Measurements from ENCODE around the gene CTIF.

Gene CTIF

DNA sequence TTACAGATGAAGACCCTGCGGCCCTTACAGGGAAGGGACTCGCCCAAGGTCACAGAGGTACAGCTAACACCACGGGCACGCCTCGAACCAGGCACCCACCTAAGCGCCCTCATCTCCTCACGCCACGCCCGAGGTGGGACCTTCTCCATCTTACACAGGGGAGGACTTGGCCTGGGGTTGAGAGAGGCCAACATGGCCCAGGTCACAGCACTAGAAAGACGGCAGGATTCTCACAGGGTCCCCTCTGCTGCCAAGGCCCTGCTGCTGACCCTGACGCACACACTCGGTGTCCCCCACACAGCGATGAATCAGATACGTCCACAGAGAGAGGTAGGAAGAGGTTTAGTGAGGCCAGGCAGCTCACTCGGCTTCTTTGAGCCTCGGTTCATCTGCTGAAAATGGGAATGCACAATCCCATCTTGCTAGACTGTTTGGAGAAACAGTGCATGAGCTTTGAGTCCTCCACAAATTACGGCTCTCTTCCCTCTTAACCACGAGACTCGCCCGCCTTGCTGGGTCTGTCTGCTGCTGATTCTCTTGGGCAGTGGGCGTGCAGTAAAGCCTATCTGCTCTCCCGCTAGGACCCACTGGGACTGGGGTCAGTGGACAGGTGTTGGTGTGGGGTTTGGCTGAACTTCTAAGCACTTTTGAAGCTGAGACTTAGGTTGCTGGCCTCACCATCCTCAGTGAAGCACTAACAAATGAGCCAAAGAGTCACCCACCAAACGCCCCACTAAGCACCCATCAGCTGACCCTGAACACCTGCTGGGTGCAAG lies 332.7 kb downstream of the CTIF start:
- no peak overlapping the region for H3K4me3 ChIP-seq (replicated peaks; ENCODE audit: low read depth, low read length)
- DNase-seq (ENCODE audit: extremely low read depth, low read depth) = no peak
- TF ChIP-seq, protein P1, sequence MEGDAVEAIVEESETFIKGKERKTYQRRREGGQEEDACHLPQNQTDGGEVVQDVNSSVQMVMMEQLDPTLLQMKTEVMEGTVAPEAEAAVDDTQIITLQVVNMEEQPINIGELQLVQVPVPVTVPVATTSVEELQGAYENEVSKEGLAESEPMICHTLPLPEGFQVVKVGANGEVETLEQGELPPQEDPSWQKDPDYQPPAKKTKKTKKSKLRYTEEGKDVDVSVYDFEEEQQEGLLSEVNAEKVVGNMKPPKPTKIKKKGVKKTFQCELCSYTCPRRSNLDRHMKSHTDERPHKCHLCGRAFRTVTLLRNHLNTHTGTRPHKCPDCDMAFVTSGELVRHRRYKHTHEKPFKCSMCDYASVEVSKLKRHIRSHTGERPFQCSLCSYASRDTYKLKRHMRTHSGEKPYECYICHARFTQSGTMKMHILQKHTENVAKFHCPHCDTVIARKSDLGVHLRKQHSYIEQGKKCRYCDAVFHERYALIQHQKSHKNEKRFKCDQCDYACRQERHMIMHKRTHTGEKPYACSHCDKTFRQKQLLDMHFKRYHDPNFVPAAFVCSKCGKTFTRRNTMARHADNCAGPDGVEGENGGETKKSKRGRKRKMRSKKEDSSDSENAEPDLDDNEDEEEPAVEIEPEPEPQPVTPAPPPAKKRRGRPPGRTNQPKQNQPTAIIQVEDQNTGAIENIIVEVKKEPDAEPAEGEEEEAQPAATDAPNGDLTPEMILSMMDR (IDR thresholded peaks at IDR 0.05; ENCODE audit: low read depth, low read length, missing control alignments) = no peak

- TF ChIP-seq, protein P1 (IDR thresholded peaks at IDR 0.05; ENCODE audit: low read depth, low read length, missing control alignments) = no peak
- no peak for DNase-seq (ENCODE audit: extremely low read depth, low read depth)
- no peak overlapping the region for H3K4me3 ChIP-seq (replicated peaks; ENCODE audit: low read depth, low read length)
Observed at GRCh38 chr18:48872234-48873145, 333.7 kb downstream of the CTIF start.

- no peak overlapping the region for H3K4me3 ChIP-seq (replicated peaks; ENCODE audit: low read depth, low read length)
- TF ChIP-seq, protein P1 (IDR thresholded peaks at IDR 0.05; ENCODE audit: low read depth, low read length, missing control alignments) = no peak
- no peak for DNase-seq (ENCODE audit: extremely low read depth, low read depth)
Observed at GRCh38 chr18:48874233-48874632, 335.4 kb downstream of the CTIF start.

DNA sequence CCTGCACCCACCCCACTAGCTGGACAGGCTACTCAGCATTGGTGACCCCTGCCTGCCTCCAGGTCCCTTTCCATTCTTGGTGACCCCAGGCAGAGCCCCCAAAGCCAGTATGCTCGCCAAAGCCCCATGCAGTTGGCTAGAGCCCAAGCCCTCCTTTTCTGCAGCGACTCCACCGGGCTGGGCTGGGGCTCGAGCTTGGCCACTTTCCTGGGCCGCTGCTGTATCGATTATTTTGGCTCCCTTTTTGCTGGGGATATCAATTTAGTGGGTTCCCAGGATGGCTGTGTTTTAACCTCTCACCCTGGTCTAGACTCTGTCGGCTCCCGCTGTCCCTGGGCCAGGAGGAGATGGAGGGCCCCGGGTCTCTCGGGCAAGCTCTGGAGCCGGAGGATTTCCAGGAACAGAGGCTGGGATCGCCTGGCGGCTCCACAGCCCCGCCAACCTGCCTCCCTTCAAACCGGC lies 335.9 kb downstream of the CTIF start:
- TF ChIP-seq, protein P1 (IDR thresholded peaks at IDR 0.05; ENCODE audit: low read depth, low read length, missing control alignments) = no peak
- no peak for DNase-seq (ENCODE audit: extremely low read depth, low read depth)
- H3K4me3 ChIP-seq (replicated peaks; ENCODE audit: low read depth, low read length) = no peak overlapping the region

GRCh38 chr18:48875314-48875941 lies 336.6 kb downstream of the CTIF start:
- TF ChIP-seq, protein P1 (IDR thresholded peaks at IDR 0.05; ENCODE audit: low read depth, low read length, missing control alignments) = no peak
- H3K4me3 ChIP-seq (replicated peaks; ENCODE audit: low read depth, low read length) = no peak overlapping the region
- no peak for DNase-seq (ENCODE audit: extremely low read depth, low read depth)

- TF ChIP-seq, protein P1 (IDR thresholded peaks at IDR 0.05; ENCODE audit: low read depth, low read length, missing control alignments) = no peak
Observed at GRCh38 chr18:48875942-48876511, 337.2 kb downstream of the CTIF start.

More at GRCh38 chr18:48875942-48876511, 337.2 kb downstream of the CTIF start:
- DNase-seq (ENCODE audit: extremely low read depth, low read depth) = no peak
- H3K4me3 ChIP-seq (replicated peaks; ENCODE audit: low read depth, low read length) = no peak overlapping the region

Measured in HFF-Myc (cell line).